NCI-H2196 (cell line): ENCODE data around the gene POLN.

ENCODE experiments used
- DNase-seq: peaks from one replicate; lab custom pipeline; 2025; ENCODE audit not compliant: unreplicated experiment; lab: John Stamatoyannopoulos, UW

The POLN gene

DNA sequence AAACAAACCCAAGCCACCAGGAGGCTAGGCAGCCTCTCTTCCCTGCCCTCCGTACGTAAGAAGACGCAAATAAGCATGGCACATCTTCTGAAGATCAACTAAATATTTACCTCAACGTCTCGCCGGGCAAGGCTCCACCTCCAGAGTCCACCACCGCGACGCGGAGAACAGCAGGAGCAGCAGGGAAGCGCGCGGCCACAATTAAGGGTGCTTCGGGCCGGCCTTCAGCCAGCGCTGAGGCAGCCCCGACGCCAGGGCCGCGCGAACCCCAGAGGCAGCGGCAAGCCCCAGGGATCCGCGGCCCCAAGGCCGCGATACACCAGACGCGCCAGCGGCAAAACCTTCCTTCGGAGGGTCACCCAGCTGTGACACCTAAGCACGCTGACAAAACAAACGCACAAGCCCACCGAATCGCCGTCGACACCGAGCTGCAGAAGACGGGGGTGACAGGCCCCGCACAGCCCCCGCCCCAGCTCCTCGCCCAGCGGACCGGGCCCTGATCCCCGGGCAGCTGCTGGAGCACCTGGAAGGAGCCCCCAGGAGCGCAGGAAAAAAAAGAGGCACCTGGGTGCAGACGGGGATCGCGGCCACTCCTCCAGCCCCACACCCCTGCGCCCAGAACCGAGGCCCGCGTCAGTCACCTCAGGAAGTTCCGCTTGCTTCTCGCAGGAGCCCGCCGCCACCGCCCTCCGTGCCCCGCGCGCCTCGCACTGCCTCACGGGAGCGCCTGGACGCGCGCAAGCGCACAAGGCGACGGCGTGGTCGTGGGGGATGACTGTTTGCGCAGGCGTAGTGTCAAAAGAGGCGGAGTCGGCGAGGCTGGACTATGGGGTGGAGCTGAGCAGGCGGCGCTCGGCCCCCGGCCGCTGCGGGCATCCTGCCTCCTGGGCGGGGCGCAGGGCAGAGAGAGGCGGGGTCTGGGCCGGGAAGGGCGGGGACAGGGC is at the start of gene POLN, which contains the start of gene HAUS3:
Gene POLN, minus strand, starts transcription at position 712 of the 944 bp plus-strand sequence. CDS start 12,890 bp downstream, outside the sequence.
Gene HAUS3, minus strand, starts transcription at position 712 of the 944 bp plus-strand sequence. CDS start 1,175 bp downstream, outside the sequence.
- DNase-seq: peak; percentile 96

DNA sequence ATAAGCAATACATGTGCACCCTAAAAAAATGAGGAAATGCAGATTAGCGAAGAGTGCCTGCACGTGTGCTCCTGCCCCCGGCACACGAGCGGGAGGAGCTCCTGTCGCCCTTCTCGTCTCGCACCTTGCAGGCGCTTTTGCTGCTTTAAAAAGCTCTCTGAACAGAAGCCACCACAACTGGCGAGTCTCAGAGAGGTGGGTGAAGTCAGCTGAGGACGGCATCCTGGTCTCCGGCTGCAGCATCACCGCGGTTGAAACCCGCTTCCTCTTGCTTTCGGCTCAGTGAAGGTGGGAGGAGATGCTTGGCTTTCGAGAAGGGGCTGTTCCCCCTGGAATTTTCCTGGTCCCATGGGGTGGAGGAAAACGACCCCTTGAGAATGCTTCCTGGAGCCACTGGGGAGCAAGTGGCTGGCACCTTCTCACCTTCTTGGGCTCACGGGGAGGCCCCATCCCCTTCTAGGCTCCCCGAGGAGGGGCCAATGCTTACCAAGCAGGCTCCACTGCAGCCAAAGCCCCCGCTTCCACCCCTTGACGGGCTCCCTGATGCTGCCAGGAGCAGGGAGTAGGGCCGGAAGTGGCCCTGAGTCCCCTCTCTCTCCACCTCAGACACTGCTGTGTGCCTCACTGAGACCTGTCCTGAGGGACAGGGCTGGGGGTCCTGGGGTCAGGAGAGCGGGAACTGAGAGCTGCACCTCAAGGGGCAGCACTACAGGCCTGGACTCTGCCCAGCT is 49.2 kb upstream of the POLN start:
- no peak for DNase-seq

DNA sequence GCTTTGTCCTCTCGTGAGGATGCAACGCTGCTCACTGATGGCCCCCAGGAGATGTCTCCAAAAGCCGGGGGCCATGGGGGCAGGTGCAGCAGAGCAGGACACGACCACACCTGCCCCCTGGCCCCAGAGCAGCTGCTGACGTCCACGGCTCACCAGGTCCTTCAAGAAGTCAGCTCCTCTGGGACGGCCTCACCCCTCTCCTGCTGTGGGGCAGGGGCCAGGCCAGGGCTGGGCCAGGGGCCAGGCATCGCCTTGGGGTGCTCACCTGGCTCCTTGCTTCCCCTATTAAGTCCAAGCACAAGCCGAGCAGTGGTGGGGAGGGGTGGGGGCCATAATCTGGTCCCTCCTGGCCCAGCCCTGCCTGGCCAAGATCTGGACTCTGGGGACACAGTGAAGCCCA is 48.6 kb upstream of the POLN start:
- no peak for DNase-seq

- no peak for DNase-seq
Observed at GRCh38 chr4:2289955-2290333, 48.0 kb upstream of the POLN start.

- DNase-seq: no peak
Observed at GRCh38 chr4:2289311-2289954, 47.5 kb upstream of the POLN start.

DNA sequence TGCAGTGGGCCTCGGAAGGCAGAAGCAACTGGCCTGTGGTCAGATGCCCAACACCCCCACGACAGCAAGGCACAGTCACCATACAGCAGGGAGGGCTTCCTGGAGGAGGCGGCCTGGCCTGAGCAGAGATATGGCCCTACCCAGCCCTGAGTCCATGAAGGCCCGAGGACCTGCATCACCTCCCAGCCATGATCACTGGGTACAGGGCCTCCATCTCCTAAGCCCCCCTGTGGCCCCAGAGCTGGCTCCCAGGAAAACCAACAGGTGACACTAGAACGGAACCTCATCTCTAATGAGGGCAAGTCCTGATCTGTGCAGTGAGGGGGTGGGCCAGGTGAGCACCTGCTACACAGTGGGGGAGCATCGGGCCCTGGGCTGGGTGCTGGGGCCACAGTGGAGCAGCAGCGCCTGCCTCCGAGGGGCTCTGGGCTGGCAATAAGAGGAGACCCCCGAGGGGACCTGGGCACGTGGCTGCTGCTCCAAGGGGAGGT is 46.2 kb upstream of the POLN start:
- DNase-seq: no peak

GRCh38 chr4:2287594-2287915 is 45.6 kb upstream of the POLN start:
- no peak for DNase-seq

DNA sequence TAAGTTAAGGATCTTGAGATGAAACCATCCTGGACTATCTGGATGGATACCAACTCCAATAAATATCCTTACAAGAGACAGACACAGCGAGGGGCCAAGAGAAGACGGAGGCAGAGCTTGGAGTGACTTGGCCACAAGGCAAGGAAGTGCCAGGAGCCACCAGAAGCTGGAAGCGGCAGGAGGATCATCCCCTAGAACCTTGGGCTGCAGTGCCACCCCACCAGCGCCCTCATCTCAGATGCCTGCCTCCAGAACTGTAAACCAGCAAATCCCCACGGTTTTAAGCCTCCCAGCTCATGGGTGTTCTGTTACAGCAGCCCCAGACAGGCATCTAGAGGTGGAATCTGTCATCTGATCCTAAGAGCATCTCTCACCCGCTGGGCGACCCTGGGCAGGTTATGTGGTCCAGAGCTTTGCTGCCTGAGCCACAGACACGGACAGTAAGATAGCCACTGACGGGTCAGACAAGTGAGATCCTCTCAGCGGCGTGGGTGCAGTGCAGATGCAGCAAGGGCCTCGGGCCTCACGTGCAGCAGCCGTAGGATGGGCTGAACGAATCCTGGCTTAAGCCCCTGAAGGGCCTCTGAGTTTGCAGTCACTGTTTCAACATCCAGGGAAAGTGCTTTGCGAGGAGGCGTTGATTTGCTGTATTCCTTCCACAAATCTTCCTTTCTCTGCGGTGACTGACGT is 45.1 kb upstream of the POLN start:
- no peak for DNase-seq

DNA sequence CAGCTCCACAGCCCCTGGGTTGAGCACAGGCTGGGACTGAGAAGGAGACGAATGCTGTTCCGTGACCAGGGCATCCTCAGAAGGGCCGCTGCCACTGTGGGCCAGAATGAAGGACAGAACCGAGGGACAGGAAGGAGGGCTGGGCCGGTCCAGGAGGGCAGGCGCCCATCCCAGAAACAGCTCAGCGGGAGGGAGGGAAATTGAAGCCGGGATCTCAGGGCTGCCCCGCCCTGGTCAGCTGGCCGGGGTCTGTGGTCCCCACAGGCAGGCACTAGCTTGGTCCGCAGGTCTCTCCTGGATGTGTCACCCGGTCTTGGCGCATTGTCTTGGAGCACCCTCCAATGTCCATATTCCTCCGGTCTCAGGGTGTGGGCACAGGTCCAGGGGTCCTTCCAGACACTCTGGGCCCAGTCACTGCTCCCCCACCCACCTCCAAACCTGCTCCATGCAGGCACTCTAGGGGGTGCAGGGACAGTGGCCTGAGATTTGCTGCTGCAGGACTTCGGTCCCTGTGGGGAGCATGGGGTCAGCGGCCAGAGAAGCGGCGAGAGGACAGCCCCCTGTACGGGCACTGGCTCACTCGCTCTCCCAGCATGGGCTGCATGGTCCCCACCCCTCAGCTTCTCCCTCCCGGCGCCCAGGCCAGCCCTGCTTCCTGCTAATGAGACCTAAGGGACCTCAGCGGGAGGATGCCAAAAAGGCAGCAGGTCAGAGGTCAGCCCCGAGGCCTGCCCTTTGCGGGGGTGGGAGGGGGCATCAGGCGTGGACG is 43.9 kb upstream of the POLN start:
- no peak for DNase-seq

DNA sequence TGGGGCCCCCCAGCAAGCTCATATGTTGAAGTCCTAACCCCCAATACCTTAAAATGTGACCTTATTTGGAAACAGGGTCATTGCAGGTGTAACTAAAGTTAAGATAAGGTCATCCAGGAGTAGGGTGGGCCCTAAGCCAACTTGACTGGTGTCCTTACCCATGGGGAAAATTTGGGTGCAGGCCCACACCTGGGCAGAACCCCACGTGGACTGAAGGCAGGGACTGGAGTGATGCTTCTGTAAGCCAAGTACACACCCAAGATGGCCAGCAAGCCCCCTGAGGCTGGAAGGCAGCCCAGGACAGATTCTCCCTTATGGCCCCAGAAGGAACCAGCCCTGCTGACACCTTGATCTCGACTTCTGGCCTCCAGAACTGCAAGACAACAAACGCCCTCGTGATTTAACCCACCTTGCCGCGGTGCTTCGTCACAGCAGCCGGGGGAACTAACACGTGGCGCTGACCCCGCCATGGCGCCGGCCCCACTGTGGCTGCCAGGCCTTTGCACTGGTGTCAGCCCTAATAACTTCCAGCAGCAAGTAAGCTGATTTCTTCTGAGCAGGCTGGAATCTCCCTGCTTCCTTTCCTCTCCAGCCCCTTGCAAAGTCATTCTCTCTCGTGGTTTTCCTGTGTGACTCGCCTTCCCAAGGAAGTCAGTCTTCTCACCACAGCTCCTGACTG is 43.2 kb upstream of the POLN start:
- no peak for DNase-seq

DNA sequence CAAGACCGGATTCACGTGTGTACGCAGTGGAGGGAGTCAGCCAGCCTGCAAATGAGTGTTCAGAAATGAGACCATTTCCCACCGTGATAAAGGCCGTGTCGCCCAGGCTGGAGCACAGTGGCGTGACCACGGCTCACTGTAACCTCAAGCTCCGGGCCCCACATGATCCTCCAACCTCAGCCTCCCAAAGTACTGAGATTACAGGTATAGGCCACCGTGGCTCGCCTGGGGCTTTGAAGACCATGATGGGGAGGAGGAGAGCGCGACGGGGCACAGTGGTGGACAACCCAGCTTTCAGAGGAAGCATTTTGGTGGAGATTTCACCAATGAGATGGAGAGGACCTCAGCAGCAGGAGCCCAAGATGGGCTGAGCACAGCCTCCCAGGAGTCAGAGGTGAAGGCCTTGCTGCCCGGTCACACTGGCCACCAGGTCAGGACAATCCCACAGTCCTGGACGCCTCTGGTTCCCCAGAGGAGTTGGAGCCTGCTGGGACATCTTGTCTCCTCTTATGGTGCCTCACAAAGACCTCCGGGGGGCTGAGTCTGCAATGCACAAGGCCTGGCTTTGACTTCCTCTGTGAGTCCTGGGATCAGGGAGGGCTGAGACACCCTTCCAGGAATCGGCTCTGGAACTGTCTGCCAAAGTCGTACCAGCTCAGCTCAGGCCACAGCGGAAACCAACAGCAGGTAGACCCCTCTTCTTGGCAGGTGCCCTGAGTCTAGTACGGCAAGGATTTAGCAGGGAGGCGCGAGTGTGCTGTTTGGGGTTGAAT is 42.4 kb upstream of the POLN start:
- DNase-seq: no peak

DNA sequence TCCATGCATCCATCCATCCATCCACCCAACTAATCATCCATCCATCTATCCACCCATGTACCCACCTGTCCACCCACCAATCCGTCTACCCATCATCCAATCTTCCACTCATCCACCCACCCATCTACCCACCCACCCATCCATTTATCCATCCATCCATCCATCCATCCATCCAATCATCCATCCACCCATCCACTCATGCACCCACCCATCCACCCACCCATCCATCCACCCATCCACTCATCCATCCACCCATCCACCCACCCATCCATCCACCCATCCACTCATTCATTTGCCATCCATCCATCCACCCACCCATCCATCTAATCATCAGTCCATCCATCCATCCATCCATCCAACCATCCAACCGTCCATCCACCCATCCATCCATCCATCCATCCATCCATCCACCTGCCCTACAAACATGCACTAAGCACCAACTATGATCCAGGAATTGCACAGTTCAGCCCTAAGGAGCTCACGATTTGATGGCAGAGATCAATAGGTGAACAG is 41.3 kb upstream of the POLN start:
- DNase-seq: no peak

- no peak for DNase-seq
Observed at GRCh38 chr4:2281575-2282343, 39.8 kb upstream of the POLN start.

DNA sequence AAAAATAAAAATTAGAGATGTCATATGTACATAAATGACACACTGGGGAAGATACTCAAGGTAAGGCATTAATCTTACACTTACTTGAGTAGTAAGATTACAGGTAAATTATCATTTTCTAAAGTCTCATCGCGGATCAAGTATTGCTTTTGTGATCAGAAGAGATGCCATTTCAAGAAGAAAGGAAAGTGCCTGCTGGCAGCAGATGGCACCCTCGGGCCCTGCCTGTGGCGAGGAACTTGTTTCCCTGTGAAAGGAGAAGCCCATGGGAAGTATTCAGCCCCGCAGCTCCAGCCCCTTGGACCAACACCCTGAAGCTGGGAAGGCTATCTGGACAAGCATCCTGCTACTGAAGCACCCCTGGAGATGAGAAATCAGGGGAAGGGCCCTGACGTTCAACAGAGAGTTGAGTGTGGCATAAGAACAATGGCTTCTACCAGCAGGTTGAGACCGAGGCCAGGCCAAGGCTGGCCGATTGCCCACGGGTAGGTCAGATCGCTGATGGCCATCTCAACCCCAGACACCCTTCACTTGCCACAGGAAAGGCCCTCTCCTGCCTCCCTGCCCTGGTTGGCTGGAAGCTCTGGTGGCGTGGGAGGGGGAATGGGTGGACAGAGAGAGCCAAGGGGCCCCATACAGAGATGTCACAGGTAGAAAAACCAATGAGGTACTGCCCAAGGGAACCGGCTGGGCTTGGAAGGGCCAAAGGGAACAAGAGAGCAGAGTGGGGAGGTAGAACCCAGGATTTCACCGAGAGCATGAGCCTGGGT is 38.8 kb upstream of the POLN start:
- no peak for DNase-seq

GRCh38 chr4:2277956-2278355 is 36.0 kb upstream of the POLN start:
- no peak for DNase-seq

DNA sequence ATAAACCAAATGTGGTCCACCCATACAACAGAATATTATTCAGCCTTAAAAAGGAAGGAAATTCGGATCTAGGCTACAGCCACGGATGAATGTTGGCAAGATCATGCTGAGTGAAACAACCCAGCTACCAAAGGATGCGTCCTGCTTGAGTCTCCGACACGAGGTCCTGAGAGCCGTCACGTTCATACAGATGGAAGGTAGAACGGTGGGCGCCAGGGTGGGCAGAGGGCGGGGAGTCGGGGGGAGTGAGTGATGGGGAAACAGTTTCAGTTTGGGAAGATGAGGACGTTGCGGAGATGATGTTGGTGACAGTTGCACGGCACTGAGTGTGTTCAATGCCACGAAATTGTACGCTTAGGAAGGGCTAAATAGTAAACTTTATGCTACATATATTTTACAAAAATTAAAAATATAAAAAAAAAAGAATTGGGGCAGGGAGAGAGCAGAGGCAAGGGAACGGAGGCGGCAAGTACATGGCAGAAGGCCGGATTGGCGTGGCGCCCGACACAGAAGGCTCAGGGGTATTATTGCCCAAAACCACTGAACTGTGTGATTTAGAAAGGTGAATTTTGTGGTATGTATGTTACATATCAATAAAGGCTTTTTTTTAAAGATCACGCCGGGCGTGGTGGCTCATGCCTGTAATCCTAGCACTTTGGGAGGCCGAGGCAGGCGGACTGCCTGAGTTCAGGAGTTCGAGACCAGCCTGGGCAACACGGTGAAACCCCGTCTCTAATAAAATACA is 34.8 kb upstream of the POLN start:
- DNase-seq: no peak
